GM18870 (cell line): Measurements from ENCODE around the gene STK17A.
A peak's percentile ranks its signal among the peaks of the same experiment; 100 is the strongest.
"Not testable (repeated sequence)": the region's sequence is repeated elsewhere in the genome, so short reads cannot be mapped to it uniquely, and the experiment has no call there.

ENCODE experiments used
- ATAC-seq: cut with Tn5 transposase; IDR thresholded peaks from one replicate; pipeline ENCODE4 v1.9.1; 2021; ENCODE audit warnings: moderate library complexity; ENCODE audit not compliant: unreplicated experiment

Gene STK17A

GRCh38 chr7:43565786-43566185 lies 17.1 kb upstream of the STK17A start:
- ATAC-seq: no peak

GRCh38 chr7:43568529-43568928 lies 14.4 kb upstream of the STK17A start:
- no peak for ATAC-seq

GRCh38 chr7:43569424-43569823 lies 13.5 kb upstream of the STK17A start:
- ATAC-seq: peak; percentile 65

- ATAC-seq: peak; percentile 42
These were observed 12.1 kb upstream of the STK17A start for GRCh38 chr7:43570688-43571365.

GRCh38 chr7:43572516-43573049 lies 10.3 kb upstream of the STK17A start:
- peak; percentile 40 for ATAC-seq

GRCh38 chr7:43573832-43574231 lies 9.1 kb upstream of the STK17A start:
- not testable (repeated sequence) for ATAC-seq

GRCh38 chr7:43575506-43575905 lies 7.4 kb upstream of the STK17A start:
- ATAC-seq: no peak

- no peak for ATAC-seq
These were observed 6.7 kb upstream of the STK17A start for GRCh38 chr7:43576241-43576640.

GRCh38 chr7:43577485-43577951 lies 5.4 kb upstream of the STK17A start:
- ATAC-seq: no peak

GRCh38 chr7:43583424-43584194 lies 701 bp downstream of the STK17A start:
- ATAC-seq: peak; percentile 10

- no peak for ATAC-seq
These were observed 1.3 kb downstream of the STK17A start for GRCh38 chr7:43584195-43584586.

GRCh38 chr7:43584733-43585132 lies 1.8 kb downstream of the STK17A start:
- not testable (repeated sequence) for ATAC-seq

- ATAC-seq: no peak
These were observed 2.7 kb downstream of the STK17A start for GRCh38 chr7:43585562-43585961.

- ATAC-seq: no peak
These were observed 3.5 kb downstream of the STK17A start for GRCh38 chr7:43586251-43586900.

- no peak for ATAC-seq
These were observed 5.7 kb downstream of the STK17A start for GRCh38 chr7:43588477-43589132.

GRCh38 chr7:43589133-43589478 lies 6.2 kb downstream of the STK17A start:
- ATAC-seq: no peak

GRCh38 chr7:43589728-43590127 lies 6.8 kb downstream of the STK17A start:
- ATAC-seq: no peak

- peak; percentile 69 for ATAC-seq
These were observed 8.1 kb downstream of the STK17A start for GRCh38 chr7:43590862-43591557.

GRCh38 chr7:43591558-43592180 lies 8.8 kb downstream of the STK17A start:
- ATAC-seq: peak; percentile 26

- no peak for ATAC-seq
These were observed 9.4 kb downstream of the STK17A start for GRCh38 chr7:43592326-43592725.
